ENCODE data around the gene GFM1.

GRCh38 chr3:158642005-158642404, 2.3 kb upstream of the GFM1 start:
- TF ChIP-seq CTCF (IDR thresholded peaks at IDR 0.05) (no peak), EZH2 (IDR thresholded peaks at IDR 0.05) (no peak), EZH2phosphoT487 (IDR thresholded peaks at IDR 0.05) (no peak)
